GM18951 (cell line): Measurements from ENCODE around the gene ETS1.

ENCODE experiments used
- POLR2A ChIP-seq: IDR thresholded peaks from 4 replicates; pipeline ENCODE4 v1.6.1; 2011; ENCODE audit warnings: mild to moderate bottlenecking; ENCODE audit not compliant: insufficient read length, insufficient read depth; ENCODE audit errors: extremely low read depth
- in situ Hi-C: fragments of 300-500 bp; cut with MboI; formaldehyde crosslinking; loops from one replicate; pipeline ENCODE4 v1.12.0; 2022; ENCODE audit warnings: low sequenced_read_pairs, mixed read lengths, inconsistent platforms; ENCODE audit not compliant: unreplicated experiment

Gene ETS1

DNA sequence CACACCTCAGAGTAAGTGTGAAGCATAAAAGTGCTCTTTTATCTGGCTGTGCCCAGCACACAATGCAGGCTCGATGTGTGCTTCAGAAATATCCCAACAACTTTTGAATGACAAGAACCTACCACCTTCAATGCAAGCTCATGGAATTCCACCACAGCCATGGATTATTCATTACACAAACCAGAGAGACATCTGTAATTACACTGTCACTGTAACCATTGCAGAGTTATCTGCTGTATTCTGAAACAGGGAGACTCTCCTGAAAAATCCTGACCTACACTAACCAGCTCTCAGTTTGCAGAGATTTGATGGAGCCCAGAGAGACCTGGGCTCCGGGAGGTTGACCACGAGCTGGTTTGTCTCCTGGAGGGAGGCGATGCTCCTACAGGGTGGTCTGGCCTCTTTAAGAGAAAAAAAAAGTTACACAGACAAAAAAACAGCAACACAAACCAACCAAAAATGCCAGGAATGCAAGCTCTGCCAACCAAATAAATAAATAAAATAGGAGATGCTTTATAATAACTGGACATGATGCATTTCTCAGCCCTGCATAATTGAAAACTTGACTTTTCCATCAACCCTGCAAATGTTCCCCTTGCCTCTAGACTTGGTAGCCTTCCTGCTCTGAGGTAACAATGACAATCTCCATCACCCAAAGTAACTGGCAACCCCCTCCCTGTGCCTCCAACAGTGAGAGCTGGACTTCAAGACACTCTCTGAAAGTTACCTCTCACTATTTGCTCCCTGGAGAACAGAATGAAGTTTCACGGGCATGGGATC lies 69.7 kb downstream of the ETS1 start:
- in situ Hi-C loops = no loop called here
- TF ChIP-seq POLR2A = no peak

DNA sequence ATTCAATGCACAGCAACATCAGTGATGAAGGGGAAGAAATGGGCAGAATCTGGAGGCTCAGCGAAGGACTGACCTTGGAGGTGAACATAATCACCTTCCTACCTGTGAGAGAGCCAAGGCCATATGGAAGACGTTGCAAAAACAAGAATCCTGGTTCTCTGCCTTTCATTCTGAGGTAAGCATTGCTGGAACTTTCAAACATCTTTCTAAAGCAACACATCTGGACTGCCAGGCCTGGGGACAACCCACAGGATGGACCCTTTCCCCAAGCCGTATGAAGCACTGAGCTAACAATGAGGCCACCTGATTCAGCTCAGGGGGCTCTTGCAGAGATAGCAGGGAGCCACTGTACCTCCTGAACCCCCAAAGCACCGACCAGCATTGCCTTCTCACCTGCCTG lies 70.5 kb downstream of the ETS1 start:
- in situ Hi-C loops = no loop called here
- no peak for TF ChIP-seq POLR2A

GRCh38 chr11:128515826-128516778 lies 71.3 kb downstream of the ETS1 start:
- TF ChIP-seq POLR2A = no peak
- in situ Hi-C loops = no loop called here

DNA sequence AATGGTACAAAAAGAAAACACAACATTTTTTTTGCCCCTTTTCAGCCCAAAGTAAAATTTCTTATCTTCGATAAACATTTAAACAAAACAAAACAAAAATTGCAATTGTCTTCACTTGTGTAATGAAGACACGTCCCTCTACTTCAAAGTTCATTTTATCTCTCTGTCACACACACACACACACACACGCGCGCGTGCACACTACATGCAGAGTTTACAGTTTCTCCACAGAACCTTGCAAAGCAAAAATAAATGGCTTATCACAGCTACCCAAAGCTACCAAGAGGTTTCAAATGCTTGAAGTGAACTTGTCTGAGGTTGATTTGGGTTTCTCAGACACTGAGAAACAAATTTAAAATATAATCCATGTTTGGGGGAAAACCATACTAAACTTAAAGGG lies 72.3 kb downstream of the ETS1 start:
- TF ChIP-seq POLR2A = no peak
- in situ Hi-C loops = no loop called here

- no peak for TF ChIP-seq POLR2A
- in situ Hi-C loops = no loop called here
These were observed 73.3 kb downstream of the ETS1 start for GRCh38 chr11:128513915-128514681.

DNA sequence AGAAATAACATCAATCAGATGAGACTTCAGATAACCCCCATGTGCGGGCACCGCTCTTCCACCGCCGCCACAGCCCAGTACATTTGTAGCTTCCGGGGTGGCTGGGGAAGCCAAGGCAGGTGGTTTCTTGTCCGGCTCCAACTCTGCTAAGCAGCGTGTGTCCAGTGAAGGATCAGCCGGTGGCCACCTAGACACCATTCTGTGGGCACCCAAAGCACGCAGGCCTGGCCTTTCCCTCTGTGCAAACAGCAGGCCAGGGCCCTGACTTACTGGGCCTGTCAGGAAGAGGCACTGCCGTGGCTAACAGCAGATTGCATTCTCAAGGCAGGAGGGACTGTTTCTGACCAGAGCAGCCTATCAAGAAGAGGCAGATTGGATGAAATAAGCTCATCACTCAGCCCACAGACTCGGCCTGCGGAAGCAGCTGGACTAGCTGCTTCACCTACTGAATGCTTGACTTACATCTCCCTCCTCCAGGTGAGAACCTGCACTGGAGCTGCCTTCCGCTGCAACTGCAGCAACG lies 74.8 kb downstream of the ETS1 start:
- in situ Hi-C loops = no loop called here
- TF ChIP-seq POLR2A = no peak

GRCh38 chr11:128511712-128512111 lies 75.6 kb downstream of the ETS1 start:
- no peak for TF ChIP-seq POLR2A
- in situ Hi-C loops = no loop called here

DNA sequence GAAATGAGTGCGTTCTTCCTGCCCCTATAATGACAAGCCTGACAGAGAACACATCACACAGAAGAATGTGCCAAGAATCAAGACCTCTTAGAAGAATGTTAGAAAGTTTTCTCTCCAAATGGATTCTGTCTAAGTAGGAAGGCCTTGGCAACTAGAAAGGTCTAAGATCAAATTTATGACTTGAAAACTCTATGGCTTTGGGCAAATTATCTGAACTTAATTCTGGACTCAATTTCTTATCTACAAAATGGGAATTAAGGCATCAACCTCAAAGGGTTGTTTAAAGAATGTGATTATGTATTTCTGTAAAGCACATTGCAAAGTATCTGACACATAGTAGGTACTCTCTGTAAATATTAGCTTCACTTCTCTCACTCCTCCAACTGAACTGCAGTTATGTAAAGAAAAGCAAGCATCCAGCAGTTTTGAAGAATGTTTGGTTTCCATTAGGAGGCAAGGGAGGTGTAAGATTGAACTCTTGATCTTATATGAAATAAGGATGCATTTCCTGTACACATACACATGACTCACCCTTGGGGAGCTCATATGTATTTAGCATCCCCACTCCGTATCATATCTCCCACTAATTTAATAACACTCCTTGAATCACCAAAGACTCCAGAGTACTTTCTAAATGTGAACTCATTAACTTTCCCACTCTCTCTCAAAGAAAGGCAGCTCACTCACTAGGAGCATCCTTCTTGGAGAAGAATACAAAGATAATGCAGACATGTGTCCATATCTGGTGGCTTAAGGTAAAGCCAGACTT lies 77.6 kb downstream of the ETS1 start:
- no peak for TF ChIP-seq POLR2A
- in situ Hi-C loops = no loop called here

- no peak for TF ChIP-seq POLR2A
These were observed 78.4 kb downstream of the ETS1 start for GRCh38 chr11:128508770-128509510.

GRCh38 chr11:128507936-128508335 lies 79.4 kb downstream of the ETS1 start:
- TF ChIP-seq POLR2A = no peak
- in situ Hi-C loops = no loop called here

More at GRCh38 chr11:128508770-128509510, 78.4 kb downstream of the ETS1 start:
- in situ Hi-C loops = no loop called here

GRCh38 chr11:128506999-128507611 lies 80.3 kb downstream of the ETS1 start:
- no peak for TF ChIP-seq POLR2A
- in situ Hi-C loops = no loop called here

- in situ Hi-C loops = no loop called here
- peak; percentile 17 for TF ChIP-seq POLR2A
These were observed 81.0 kb downstream of the ETS1 start for GRCh38 chr11:128506356-128506755.
